ENCODE measurements around the gene RBM5.

Gene RBM5

GRCh38 chr3:50139308-50139707, 50.6 kb downstream of the RBM5 start:
- no peak for DNase-seq (ENCODE audit: low read depth)

- DNase-seq (ENCODE audit: low read depth): no peak
Measured at GRCh38 chr3:50139718-50140423, 51.2 kb downstream of the RBM5 start.

GRCh38 chr3:50140990-50141389, 52.3 kb downstream of the RBM5 start:
- no peak for DNase-seq (ENCODE audit: low read depth)

- DNase-seq (ENCODE audit: low read depth): no peak
Measured at GRCh38 chr3:50146316-50146901, 57.7 kb downstream of the RBM5 start.

- DNase-seq (ENCODE audit: low read depth): no peak
Measured at GRCh38 chr3:50147016-50147415, 58.3 kb downstream of the RBM5 start.

GRCh38 chr3:50147447-50147846, 58.7 kb downstream of the RBM5 start:
- no peak for DNase-seq (ENCODE audit: low read depth)

GRCh38 chr3:50147861-50148260, 59.1 kb downstream of the RBM5 start:
- DNase-seq (ENCODE audit: low read depth): no peak

GRCh38 chr3:50150404-50150750, 61.7 kb downstream of the RBM5 start:
- no peak for DNase-seq (ENCODE audit: low read depth)

GRCh38 chr3:50150863-50151686, 62.4 kb downstream of the RBM5 start:
- no peak for DNase-seq (ENCODE audit: low read depth)

- DNase-seq (ENCODE audit: low read depth): no peak
Measured at GRCh38 chr3:50151728-50152127, 63.0 kb downstream of the RBM5 start.

- no peak for DNase-seq (ENCODE audit: low read depth)
Measured at GRCh38 chr3:50153782-50154475, 65.2 kb downstream of the RBM5 start.

- DNase-seq (ENCODE audit: low read depth): no peak
Measured at GRCh38 chr3:50154476-50154839, 65.7 kb downstream of the RBM5 start.

- DNase-seq (ENCODE audit: low read depth): peak; percentile 35
Measured at GRCh38 chr3:50154840-50155490, 66.2 kb downstream of the RBM5 start, which contains the start of gene SEMA3F. Gene SEMA3F, plus strand, starts transcription at chr3:50155324. Its CDS starts 4,299 bp downstream, at chr3:50159623.

- no peak for DNase-seq (ENCODE audit: low read depth)
Measured at GRCh38 chr3:50155491-50155878, 66.8 kb downstream of the RBM5 start.

GRCh38 chr3:50155891-50156290, 67.2 kb downstream of the RBM5 start:
- no peak for DNase-seq (ENCODE audit: low read depth)

- no peak for DNase-seq (ENCODE audit: low read depth)
Measured at GRCh38 chr3:50156549-50157493, 68.1 kb downstream of the RBM5 start.

GRCh38 chr3:50157827-50158529, 69.3 kb downstream of the RBM5 start:
- DNase-seq (ENCODE audit: low read depth): no peak

- no peak for DNase-seq (ENCODE audit: low read depth)
Measured at GRCh38 chr3:50158530-50159146, 69.9 kb downstream of the RBM5 start.

- no peak for DNase-seq (ENCODE audit: low read depth)
Measured at GRCh38 chr3:50160561-50160983, 71.9 kb downstream of the RBM5 start.

GRCh38 chr3:50161320-50161719, 72.6 kb downstream of the RBM5 start:
- DNase-seq (ENCODE audit: low read depth): no peak

Data from stromal cell of bone marrow (primary cell).